Keratinocyte (primary cell): ENCODE results near the gene SARS2. TPM values are rescaled to one million over a fixed set of nuclear protein-coding genes. Genes with fewer than 3 reads are reported as not detected.

Source experiments
- DNase-seq: peaks from one replicate; pipeline ENCODE4 v3.0.0-alpha.2; 2011; ENCODE audit warnings: low read depth, missing footprints, low spot score
- FAIRE-seq: peaks from 2 replicates; lab custom pipeline; 2011; peaks lifted over from hg19 to GRCh38; lab: Jason Lieb, UNC
- H2AFZ ChIP-seq: 2 replicates; pipeline ENCODE4 v1.6.0; 2012; ENCODE audit warnings: low read length, control low read depth, inconsistent platforms; ENCODE audit not compliant: control insufficient read depth
- H3K27ac ChIP-seq: 2 replicates; pipeline ENCODE4 v1.5.1; 2011; ENCODE audit warnings: low read length; ENCODE audit not compliant: control insufficient read depth, insufficient read depth
- H3K27me3 ChIP-seq: 3 replicates; pipeline ENCODE4 v1.6.0; 2011; ENCODE audit warnings: low read length; ENCODE audit not compliant: control insufficient read depth, insufficient read depth; ENCODE audit errors: extremely low read depth
- H3K36me3 ChIP-seq, 2 experiments: 2 replicates in 1 of 2; 3 replicates in 1 of 2; pipeline ENCODE4 v1.5.1; 2011; ENCODE audit warnings: low read length in 2 of 2, mild to moderate bottlenecking in 1 of 2; ENCODE audit not compliant: control insufficient read depth in 2 of 2, insufficient read depth in 2 of 2; ENCODE audit errors: extremely low read depth in 1 of 2
- H3K4me1 ChIP-seq: 3 replicates; pipeline ENCODE4 v1.5.1; 2011; ENCODE audit warnings: low read length; ENCODE audit not compliant: control insufficient read depth, insufficient read depth; ENCODE audit errors: extremely low read depth
- H3K4me2 ChIP-seq: 3 replicates; pipeline ENCODE4 v1.6.0; 2011; ENCODE audit warnings: low read depth, low read length; ENCODE audit not compliant: control insufficient read depth, insufficient read depth; ENCODE audit errors: extremely low read depth
- H3K4me3 ChIP-seq, 3 experiments: fragments of 200-600 bp in 1 of 3; sonication (generic) in 1 of 3; 2 replicates in 2 of 3; 3 replicates in 1 of 3; pipeline ENCODE4 v1.5.1; 2011 to 2016; ENCODE audit warnings: low read length in 3 of 3, mild to moderate bottlenecking in 3 of 3, control low read depth in 2 of 3, inconsistent platforms in 1 of 3, low read depth in 1 of 3, mixed read lengths in 1 of 3, mixed run types in 1 of 3, moderate library complexity in 1 of 3; ENCODE audit not compliant: control insufficient read depth in 2 of 3, insufficient read depth in 2 of 3; ENCODE audit errors: extremely low read depth in 1 of 3
- H3K79me2 ChIP-seq: 2 replicates; pipeline ENCODE4 v1.6.0; 2012; ENCODE audit warnings: low read length; ENCODE audit not compliant: control insufficient read depth, insufficient read depth
- H3K9ac ChIP-seq: 3 replicates; pipeline ENCODE4 v1.6.0; 2011; ENCODE audit warnings: low read length; ENCODE audit not compliant: control insufficient read depth, insufficient read depth; ENCODE audit errors: extremely low read depth
- H3K9me1 ChIP-seq: 3 replicates; pipeline ENCODE4 v1.6.0; 2011; ENCODE audit warnings: low read length; ENCODE audit not compliant: control insufficient read depth, insufficient read depth; ENCODE audit errors: extremely low read depth
- H3K9me3 ChIP-seq: 2 replicates; pipeline ENCODE4 v1.5.1; 2012; ENCODE audit warnings: low read depth, low read length; ENCODE audit not compliant: control insufficient read depth
- H4K20me1 ChIP-seq: 3 replicates; pipeline ENCODE4 v1.6.0; 2011; ENCODE audit warnings: low read length; ENCODE audit not compliant: control insufficient read depth, insufficient read depth; ENCODE audit errors: extremely low read depth
- CTCF ChIP-seq, 3 experiments: IDR thresholded peaks in 1 of 3; conservative IDR thresholded peaks in 1 of 3; optimal IDR thresholded peaks in 1 of 3; 2 replicates in 2 of 3; 3 replicates in 1 of 3; pipeline versions ENCODE3 to v1.5.1; 2011; ENCODE audit warnings: low read length in 3 of 3, mild to moderate bottlenecking in 3 of 3, moderate library complexity in 2 of 3, control low read depth in 1 of 3, inconsistent platforms in 1 of 3; ENCODE audit not compliant: insufficient read depth in 2 of 3; ENCODE audit errors: extremely low read depth in 1 of 3
- EZH2 ChIP-seq: IDR thresholded peaks from one replicate; pipeline ENCODE4 v1.6.1; 2012; ENCODE audit warnings: inconsistent platforms, mild to moderate bottlenecking, low read length, moderate library complexity
- dilution Hi-C: fragments of 300-500 bp; cut with MboI; formaldehyde crosslinking; loops from one replicate; pipeline ENCODE4 v1.7.0; 2020; ENCODE audit warnings: low sequenced_read_pairs; ENCODE audit not compliant: extremely low pct_ligation_motif_present
- polyA plus RNA-seq, 5 experiments: library from polyadenylated mRNA; depleted of rRNA in 3 of 5; stranded (reverse) in 3 of 5; stranded (forward) in 1 of 5; unstranded in 1 of 5; fragments of >200 nt; gene quantifications; 1 replicate in 1 of 5; 2 replicates in 3 of 5; 3 replicates in 1 of 5; pipeline versions ENCODE4 v1.2.1 to v1.2.3, GENCODE V29; 2011 to 2012; ENCODE audit warnings: missing spikeins in 2 of 5, low read depth in 1 of 5, low replicate concordance in 1 of 5

Gene SARS2
- polyA plus RNA-seq, 1 donor (not counting 4 experiments of a cell fraction or from before 2014, with no cell fraction given), result 13.9 TPM

GRCh38 chr19:38918526-38918925 is 12.0 kb downstream of the SARS2 start:
- no peak for FAIRE-seq

DNA sequence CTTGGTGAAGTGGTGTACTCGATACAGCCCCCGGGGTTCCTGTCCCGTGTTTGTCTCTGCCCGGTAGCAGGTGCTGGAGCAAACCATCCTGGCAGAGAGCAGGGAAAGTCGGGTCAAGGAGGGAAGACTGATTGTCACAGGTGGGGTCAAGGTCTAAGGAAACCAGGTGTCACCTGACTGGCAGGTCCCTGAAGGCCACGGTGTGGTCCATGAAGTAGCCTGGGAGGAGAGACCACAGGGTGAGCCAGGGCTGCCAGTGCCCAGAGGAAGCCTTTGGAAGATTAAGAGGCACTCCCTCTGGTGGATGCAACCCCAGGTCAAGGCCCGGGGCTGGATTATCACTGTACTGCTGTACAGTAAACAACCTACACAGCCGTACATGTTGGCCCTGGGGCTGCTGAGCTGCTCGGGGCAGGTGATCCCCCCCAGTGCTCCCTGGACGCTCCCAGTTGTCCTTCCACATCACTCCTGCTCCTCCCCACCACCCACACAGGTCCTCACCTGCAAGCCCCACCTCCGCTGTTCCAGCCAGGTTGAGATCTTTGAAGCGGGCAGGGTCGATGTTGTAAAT is 12.6 kb downstream of the SARS2 start:
- no peak for FAIRE-seq
- H2AFZ ChIP-seq, result no peak overlapping the region
- H3K9ac ChIP-seq, result no peak overlapping the region
- no peak for DNase-seq
- H3K9me3 ChIP-seq, result no peaks in the 10 kb centered on the region
- no peaks in the 10 kb centered on the region for H3K9me1 ChIP-seq
- TF ChIP-seq EZH2 (no peak), CTCF (optimal IDR thresholded peaks at IDR 0.05 in 1 of 3, IDR thresholded peaks at IDR 0.05 in 1 of 3, conservative IDR thresholded peaks at IDR 0.05 in 1 of 3; ENCODE audit: extremely low read depth in 1 of 3, insufficient read depth in 2 of 3, low read length in 3 of 3) (peak; percentile 15 to 41 (median 36))
- H3K4me2 ChIP-seq, result no peak overlapping the region
- H3K4me3 ChIP-seq, result no peak overlapping the region
- H3K36me3 ChIP-seq, result peaks cover 8% of the 10 kb centered on the region in 2 experiments
- H3K27me3 ChIP-seq, result no peaks in the 10 kb centered on the region
- H3K79me2 ChIP-seq, result no peaks in the 10 kb centered on the region
- dilution Hi-C loops, result no loop called here
- no peaks in the 10 kb centered on the region for H4K20me1 ChIP-seq
- no peaks in the 10 kb centered on the region for H3K4me1 ChIP-seq
- no peak overlapping the region for H3K27ac ChIP-seq

More at GRCh38 chr19:38918526-38918925, 12.0 kb downstream of the SARS2 start:
- H3K9me3 ChIP-seq, result no peaks in the 10 kb centered on the region
- DNase-seq, result no peak
- no peaks in the 10 kb centered on the region for H3K9me1 ChIP-seq
- H3K4me2 ChIP-seq, result no peak overlapping the region
- no peak overlapping the region for H3K27ac ChIP-seq
- H3K9ac ChIP-seq, result no peak overlapping the region
- H2AFZ ChIP-seq, result no peak overlapping the region
- no peaks in the 10 kb centered on the region for H3K4me1 ChIP-seq
- H3K79me2 ChIP-seq, result no peaks in the 10 kb centered on the region
- H4K20me1 ChIP-seq, result no peaks in the 10 kb centered on the region
- peaks cover 8% of the 10 kb centered on the region in 2 experiments for H3K36me3 ChIP-seq
- H3K27me3 ChIP-seq, result no peaks in the 10 kb centered on the region
- no peak overlapping the region for H3K4me3 ChIP-seq
- dilution Hi-C loops, result no loop called here
- no peak for TF ChIP-seq EZH2
- no peak for TF ChIP-seq CTCF (optimal IDR thresholded peaks at IDR 0.05 in 1 of 3, IDR thresholded peaks at IDR 0.05 in 1 of 3, conservative IDR thresholded peaks at IDR 0.05 in 1 of 3; ENCODE audit: extremely low read depth in 1 of 3, insufficient read depth in 2 of 3, low read length in 3 of 3)
